ENCODE data around the gene TMEM106B.

The TMEM106B gene

GRCh38 chr7:12229046-12229445 is 18.0 kb downstream of the TMEM106B start:
- no peak for DNase-seq

GRCh38 chr7:12231097-12231496 is 20.0 kb downstream of the TMEM106B start:
- no peak for DNase-seq

GRCh38 chr7:12233175-12233574 is 22.1 kb downstream of the TMEM106B start:
- DNase-seq: no peak

GRCh38 chr7:12234334-12234865 is 23.3 kb downstream of the TMEM106B start:
- DNase-seq: no peak

- DNase-seq: no peak
These were observed 24.9 kb downstream of the TMEM106B start for GRCh38 chr7:12235970-12236369.

- no peak for DNase-seq
These were observed 25.9 kb downstream of the TMEM106B start for GRCh38 chr7:12237007-12237406.

GRCh38 chr7:12239806-12240205 is 28.7 kb downstream of the TMEM106B start:
- no peak for DNase-seq

GRCh38 chr7:12244129-12244528 is 33.0 kb downstream of the TMEM106B start:
- DNase-seq: no peak

GRCh38 chr7:12244694-12245093 is 33.6 kb downstream of the TMEM106B start:
- no peak for DNase-seq

- no peak for DNase-seq
These were observed 38.6 kb downstream of the TMEM106B start for GRCh38 chr7:12249706-12250105.

- no peak for DNase-seq
These were observed 39.1 kb downstream of the TMEM106B start for GRCh38 chr7:12250232-12250631.

- DNase-seq: no peak
These were observed 45.0 kb downstream of the TMEM106B start for GRCh38 chr7:12256090-12256489.

GRCh38 chr7:12257582-12257981 is 46.5 kb downstream of the TMEM106B start:
- no peak for DNase-seq

GRCh38 chr7:12258074-12258473 is 47.0 kb downstream of the TMEM106B start:
- no peak for DNase-seq

- DNase-seq: no peak
These were observed 56.4 kb downstream of the TMEM106B start for GRCh38 chr7:12267542-12267941.

GRCh38 chr7:12269100-12269895 is 58.2 kb downstream of the TMEM106B start:
- no peak for DNase-seq

- DNase-seq: no peak
These were observed 69.9 kb downstream of the TMEM106B start for GRCh38 chr7:12281038-12281437.

GRCh38 chr7:12287901-12288300 is 76.8 kb downstream of the TMEM106B start:
- no peak for DNase-seq

GRCh38 chr7:12289996-12290395 is 78.9 kb downstream of the TMEM106B start:
- no peak for DNase-seq

GRCh38 chr7:12290761-12291160 is 79.7 kb downstream of the TMEM106B start:
- DNase-seq: no peak

GRCh38 chr7:12291870-12292269 is 80.8 kb downstream of the TMEM106B start:
- DNase-seq: no peak
